T-helper 22 cell (primary cell): ENCODE measurements around the gene CCNI2.
"Not testable (repeated sequence)": the region's sequence is repeated elsewhere in the genome, so short reads cannot be mapped to it uniquely, and the experiment has no call there.

Source experiments
- DNase-seq: peaks from one replicate; pipeline ENCODE4 v3.0.0-alpha.2; 2020; ENCODE audit warnings: low read depth

The CCNI2 gene

DNA sequence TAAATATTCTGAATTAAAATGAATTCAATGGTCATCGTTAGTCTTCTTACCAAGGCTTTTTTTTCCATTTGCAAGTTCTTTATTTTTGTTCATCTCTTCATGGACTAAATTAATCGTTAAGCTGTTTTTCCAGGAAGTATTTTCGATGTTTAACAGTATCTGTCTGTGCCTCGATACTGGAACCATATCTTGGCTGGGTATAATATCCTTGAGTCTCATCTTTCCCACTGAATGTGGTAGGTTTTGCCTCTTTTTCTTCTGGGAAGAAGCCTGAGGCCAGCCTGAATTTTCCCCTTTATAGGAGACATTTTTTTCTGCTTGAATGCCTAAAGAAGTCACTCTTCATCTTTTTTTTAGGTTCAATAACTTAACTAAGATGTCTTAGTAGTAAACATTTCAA is 33.8 kb downstream of the CCNI2 start:
- DNase-seq, result no peak

- no peak for DNase-seq
Observed at GRCh38 chr5:132782101-132782500, 34.9 kb downstream of the CCNI2 start.

DNA sequence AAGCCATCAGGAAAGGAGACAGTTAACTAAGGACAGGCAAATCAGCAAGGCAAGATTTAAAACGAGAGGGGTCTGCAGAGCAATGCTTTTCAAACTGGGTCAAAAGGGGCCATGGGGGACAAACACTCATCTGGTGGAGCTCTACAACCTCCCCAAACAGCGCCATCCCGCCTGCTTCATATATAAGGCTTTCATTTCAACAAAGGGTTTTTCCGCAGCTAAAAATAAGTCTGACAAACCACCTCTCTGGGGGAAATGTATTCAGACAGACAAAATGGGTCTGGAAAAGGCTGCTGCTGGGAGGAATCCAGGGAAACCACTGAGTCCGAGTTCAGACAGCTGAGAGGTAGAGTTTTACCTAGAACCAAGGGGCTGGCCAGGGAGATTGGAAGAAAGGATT is 38.1 kb downstream of the CCNI2 start:
- no peak for DNase-seq

GRCh38 chr5:132785864-132786263 is 38.6 kb downstream of the CCNI2 start:
- DNase-seq, result no peak

- DNase-seq, result no peak
Observed at GRCh38 chr5:132787076-132787475, 39.9 kb downstream of the CCNI2 start.

DNA sequence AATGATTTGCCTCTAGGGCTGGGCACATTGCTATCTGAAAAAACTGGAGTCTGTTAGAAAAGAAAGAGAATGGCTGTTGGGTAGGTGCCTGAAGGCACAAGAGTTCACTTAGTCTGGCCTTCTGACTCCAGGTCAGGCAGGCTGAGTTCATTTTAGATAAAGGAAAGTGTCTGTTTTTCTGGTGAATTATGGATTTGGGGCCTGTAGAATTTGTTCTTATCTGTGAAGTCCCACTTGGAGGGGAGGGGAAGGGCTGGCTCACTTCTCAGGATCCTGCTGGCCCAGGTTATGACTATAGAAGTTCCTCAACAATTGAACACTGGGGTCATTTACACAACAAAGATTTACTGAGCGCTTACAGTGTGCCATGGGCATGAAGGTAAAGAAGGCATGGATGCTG is 41.3 kb downstream of the CCNI2 start:
- DNase-seq, result no peak

GRCh38 chr5:132788990-132789886 is 42.0 kb downstream of the CCNI2 start:
- no peak for DNase-seq

DNA sequence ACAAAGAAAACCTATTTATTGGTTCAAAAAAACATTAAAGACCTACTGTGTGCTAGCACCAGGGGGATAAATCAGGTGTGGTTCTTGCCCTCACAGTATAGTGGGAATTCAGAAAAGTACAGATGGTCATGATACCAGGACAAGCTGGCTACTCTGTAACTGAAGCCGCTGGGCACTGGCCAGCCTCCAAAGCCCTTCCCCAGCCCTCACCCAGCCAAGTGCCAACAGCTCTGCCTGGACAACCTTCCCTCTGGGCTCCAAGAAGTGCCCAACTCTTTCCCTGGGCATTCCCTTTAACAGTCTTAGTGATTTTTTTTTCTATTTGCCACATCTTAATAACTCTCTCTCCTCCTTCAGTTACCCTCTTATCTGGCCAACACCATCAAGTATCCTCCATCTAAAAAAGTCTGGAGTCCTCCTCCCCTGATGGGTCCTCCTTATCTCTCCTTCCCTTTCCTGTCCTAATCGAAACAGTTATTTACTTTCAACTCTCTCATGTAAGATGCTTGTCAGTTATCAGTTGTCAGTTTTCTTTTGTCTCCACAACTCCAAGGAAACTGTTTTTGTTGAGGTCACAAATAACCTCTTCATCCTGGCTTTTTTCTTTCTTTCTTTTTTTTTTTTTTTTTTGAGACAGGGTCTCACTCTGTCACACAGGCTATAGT is 43.1 kb downstream of the CCNI2 start:
- no peak for DNase-seq

DNA sequence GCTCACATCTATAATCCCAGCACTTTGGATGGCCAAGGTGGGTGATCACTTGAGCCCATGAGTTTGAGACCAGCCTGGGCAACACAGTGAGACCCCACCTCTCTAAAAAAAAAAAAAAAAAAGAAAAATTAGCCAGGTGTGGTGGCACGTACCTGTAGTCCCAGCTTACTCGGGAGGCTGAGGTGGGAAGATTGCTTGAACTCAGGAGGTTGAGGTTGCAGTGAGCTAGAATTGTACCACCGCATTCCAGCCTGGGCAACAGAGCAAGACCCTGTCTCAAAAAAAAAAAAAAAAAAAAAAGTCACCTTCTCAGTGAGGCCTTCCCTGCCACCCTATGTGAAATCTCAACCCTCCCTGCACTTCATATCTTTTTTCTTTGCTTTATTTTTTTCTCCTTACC is 43.8 kb downstream of the CCNI2 start:
- no peak for DNase-seq

DNA sequence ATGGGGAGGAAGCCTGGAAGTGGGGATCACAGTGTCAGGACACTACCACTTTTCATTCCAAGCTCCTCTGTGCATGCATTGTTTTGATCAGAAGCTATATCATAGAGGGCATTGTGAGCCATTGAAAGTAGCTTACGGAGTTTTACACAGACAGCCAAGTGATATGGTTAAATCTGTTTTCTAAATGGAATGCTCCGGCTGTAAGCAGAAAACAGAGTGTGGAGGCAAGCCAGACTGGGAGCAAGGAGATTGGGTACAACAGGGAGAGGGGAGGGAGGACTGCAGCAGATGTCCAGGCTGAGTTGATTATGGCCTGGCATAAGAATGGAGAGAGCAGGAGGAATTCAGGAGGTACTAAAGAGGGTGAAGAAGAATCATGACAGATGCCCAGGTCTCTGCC is 50.4 kb downstream of the CCNI2 start:
- DNase-seq, result no peak

DNA sequence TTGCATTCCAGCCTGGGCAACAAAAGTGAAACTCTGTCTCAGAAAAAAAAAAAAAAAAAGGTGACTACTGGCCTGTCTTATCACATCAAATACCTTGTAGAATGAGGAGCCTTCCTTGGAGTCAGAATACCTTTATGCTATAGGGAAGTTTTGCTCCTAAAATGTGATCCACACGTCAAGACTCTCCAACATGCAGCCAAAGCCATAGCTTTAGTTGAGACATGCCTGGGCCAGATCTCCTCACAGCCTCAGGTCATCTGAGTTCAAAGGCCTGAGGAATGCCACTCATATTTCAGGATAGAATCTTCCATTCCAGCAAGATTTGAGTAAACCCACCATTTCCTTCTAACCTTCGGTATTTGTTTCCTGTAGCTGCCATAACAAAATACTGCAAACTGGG is 52.2 kb downstream of the CCNI2 start:
- DNase-seq, result no peak

DNA sequence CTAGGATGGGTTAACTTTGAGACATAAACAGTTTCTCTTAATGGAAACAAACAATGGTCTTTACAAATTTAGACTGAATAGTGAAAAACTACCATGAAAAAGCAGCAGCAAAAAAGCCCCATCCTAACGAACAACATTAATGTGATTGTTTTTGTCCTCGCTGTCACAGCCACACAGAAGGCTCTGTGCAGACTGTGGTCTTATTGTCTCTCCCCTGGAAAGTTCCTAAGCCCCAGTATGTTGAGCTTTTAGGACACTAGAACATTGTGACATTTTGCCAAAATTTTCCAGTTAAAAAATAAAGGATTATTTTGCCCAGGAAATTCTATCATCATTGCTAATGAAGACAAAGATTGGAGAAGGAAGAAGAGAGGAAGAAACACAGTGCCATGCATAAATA is 53.3 kb downstream of the CCNI2 start:
- DNase-seq, result no peak

GRCh38 chr5:132802044-132802684 is 54.9 kb downstream of the CCNI2 start:
- no peak for DNase-seq

DNA sequence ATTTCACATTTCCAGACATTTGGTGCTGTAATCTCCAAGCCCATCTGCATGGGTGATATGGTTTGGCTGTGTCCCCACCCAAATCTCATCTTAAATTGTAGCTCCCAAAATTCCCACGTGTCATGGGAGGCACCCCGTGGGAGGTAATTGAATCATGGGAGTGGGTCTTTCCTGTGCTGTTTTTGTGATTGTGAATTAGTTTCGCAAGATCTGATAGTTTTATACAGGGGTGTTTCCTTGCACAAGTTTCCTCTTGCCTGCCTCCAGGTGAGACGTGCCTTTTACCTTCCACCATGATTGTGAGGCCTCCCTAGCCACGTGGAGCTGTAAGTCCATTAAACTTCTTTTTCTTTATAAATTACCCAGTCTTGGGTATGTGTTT is 55.5 kb downstream of the CCNI2 start:
- DNase-seq, result not testable (repeated sequence)
